Astrocyte of the spinal cord (primary cell): Measurements from ENCODE around the gene EDIL3.

Experiments
- DNase-seq: peaks from one replicate; pipeline ENCODE4 v3.0.0; 2011; ENCODE audit warnings: low read depth, low spot score
- H3K4me3 ChIP-seq: 2 replicates; pipeline ENCODE4 v1.5.1; 2011; ENCODE audit warnings: low read depth, mild to moderate bottlenecking, low read length, moderate library complexity
- CTCF ChIP-seq: IDR thresholded peaks from 2 replicates; pipeline ENCODE4 v1.5.1; 2012; ENCODE audit warnings: low read depth, mild to moderate bottlenecking, low read length, inconsistent platforms
- in situ Hi-C: cut with HindIII; loops from 2 replicates; pipeline ENCODE4 v1.10.0; 2017; ENCODE audit warnings: low sequenced_read_pairs

Gene EDIL3

GRCh38 chr5:84372066-84372695, 12.5 kb downstream of the EDIL3 start:
- peak; percentile 88 for DNase-seq
- no peak overlapping the region for H3K4me3 ChIP-seq
- in situ Hi-C loops = no loop called here
- TF ChIP-seq CTCF = no peak

GRCh38 chr5:84370176-84370575, 14.5 kb downstream of the EDIL3 start:
- in situ Hi-C loops = no loop called here
- TF ChIP-seq CTCF = no peak
- DNase-seq = no peak
- no peak overlapping the region for H3K4me3 ChIP-seq

GRCh38 chr5:84364043-84364442, 20.6 kb downstream of the EDIL3 start:
- TF ChIP-seq CTCF = no peak
- DNase-seq = no peak
- in situ Hi-C loops = no loop called here
- no peak overlapping the region for H3K4me3 ChIP-seq

GRCh38 chr5:84362061-84362720, 22.5 kb downstream of the EDIL3 start:
- no peak overlapping the region for H3K4me3 ChIP-seq
- in situ Hi-C loops = no loop called here
- peak; percentile 39 for DNase-seq
- TF ChIP-seq CTCF = no peak

GRCh38 chr5:84361572-84361971, 23.1 kb downstream of the EDIL3 start:
- no peak for DNase-seq
- TF ChIP-seq CTCF = no peak
- H3K4me3 ChIP-seq = no peak overlapping the region
- in situ Hi-C loops = no loop called here

- in situ Hi-C loops = no loop called here
- TF ChIP-seq CTCF = no peak
- no peak overlapping the region for H3K4me3 ChIP-seq
- DNase-seq = no peak
Measured at GRCh38 chr5:84360056-84360455, 24.6 kb downstream of the EDIL3 start.
